ENCODE results near the gene HMOX1.

Gene HMOX1

DNA sequence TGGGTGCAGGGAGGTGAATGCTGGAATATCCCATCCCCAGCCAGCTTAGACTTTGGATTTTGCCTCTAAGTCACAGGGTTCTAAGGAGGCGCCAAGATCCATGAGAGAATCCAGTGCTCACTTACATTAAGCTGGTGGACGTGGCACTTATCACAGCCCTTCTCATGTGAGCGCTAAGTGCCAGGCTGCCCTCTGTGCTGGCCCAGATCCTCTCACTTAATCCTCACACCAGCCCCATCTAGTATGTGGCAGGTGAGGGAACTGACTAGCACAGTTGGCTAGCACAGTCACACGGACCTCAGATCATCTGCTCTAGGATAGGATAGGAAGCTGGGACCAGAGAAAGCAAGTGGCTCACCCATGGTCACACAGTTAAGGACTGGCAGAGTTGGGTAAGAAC lies 3.6 kb downstream of the HMOX1 start:
- H3K4me1 ChIP-seq, result peaks cover 0 to 22% (median 9%) of the 10 kb centered on the region in 4 donors
- no peaks in the 10 kb centered on the region for H3K9me3 ChIP-seq
- TF ChIP-seq, protein P1, sequence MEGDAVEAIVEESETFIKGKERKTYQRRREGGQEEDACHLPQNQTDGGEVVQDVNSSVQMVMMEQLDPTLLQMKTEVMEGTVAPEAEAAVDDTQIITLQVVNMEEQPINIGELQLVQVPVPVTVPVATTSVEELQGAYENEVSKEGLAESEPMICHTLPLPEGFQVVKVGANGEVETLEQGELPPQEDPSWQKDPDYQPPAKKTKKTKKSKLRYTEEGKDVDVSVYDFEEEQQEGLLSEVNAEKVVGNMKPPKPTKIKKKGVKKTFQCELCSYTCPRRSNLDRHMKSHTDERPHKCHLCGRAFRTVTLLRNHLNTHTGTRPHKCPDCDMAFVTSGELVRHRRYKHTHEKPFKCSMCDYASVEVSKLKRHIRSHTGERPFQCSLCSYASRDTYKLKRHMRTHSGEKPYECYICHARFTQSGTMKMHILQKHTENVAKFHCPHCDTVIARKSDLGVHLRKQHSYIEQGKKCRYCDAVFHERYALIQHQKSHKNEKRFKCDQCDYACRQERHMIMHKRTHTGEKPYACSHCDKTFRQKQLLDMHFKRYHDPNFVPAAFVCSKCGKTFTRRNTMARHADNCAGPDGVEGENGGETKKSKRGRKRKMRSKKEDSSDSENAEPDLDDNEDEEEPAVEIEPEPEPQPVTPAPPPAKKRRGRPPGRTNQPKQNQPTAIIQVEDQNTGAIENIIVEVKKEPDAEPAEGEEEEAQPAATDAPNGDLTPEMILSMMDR (IDR thresholded peaks at IDR 0.05), result no peak
- H3K36me3 ChIP-seq, result peaks cover 11 to 27% (median 15%) of the 10 kb centered on the region in 3 donors
- H3K27me3 ChIP-seq, result no peaks in the 10 kb centered on the region
- H3K27ac ChIP-seq, result no peak overlapping the region
- intact Hi-C loops (cut with DNase I; ENCODE audit: low total_unique reads), result no loop called here
- DNase-seq, result no peak
- no peak overlapping the region for H3K4me3 ChIP-seq

DNA sequence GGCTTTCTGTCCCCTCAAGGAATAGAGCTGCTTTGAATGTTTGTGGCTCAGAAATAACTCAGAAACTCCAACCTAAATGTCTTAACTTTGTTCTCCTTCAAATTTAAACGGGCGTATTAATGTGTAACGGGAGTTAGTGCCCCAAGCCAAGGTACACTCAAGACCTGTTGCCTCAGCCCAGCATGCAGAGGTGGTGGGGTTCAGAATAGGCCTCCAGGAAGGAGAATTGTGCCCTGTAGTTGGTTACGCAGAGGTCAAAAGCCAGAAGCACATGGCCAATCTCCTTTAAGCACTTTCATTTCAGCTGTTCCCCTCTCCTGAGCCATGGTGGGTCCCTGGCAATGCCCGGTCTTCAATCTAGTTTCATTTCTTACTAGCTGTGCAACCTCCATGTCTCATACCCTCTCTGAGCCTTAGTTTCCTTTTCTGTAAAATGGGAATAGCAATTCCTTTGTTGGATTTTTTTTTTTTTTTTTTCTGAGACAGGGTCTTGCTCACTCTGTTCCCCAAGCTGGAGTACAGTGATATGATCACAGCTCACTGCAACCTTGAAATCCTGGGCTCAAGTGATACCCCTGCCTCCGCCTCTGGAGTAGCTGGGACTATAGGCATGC lies 4.2 kb downstream of the HMOX1 start:
- H3K36me3 ChIP-seq, result peaks cover 17 to 32% (median 18%) of the 10 kb centered on the region in 3 donors
- intact Hi-C loops (cut with DNase I; ENCODE audit: low total_unique reads), result no loop called here
- H3K27me3 ChIP-seq, result no peaks in the 10 kb centered on the region
- no peak overlapping the region for H3K27ac ChIP-seq
- no peaks in the 10 kb centered on the region for H3K9me3 ChIP-seq
- TF ChIP-seq, protein P1 (IDR thresholded peaks at IDR 0.05), result no peak
- no peak overlapping the region for H3K4me3 ChIP-seq
- H3K4me1 ChIP-seq, result peaks cover 0 to 18% (median 8%) of the 10 kb centered on the region in 4 donors
- DNase-seq, result no peak

DNA sequence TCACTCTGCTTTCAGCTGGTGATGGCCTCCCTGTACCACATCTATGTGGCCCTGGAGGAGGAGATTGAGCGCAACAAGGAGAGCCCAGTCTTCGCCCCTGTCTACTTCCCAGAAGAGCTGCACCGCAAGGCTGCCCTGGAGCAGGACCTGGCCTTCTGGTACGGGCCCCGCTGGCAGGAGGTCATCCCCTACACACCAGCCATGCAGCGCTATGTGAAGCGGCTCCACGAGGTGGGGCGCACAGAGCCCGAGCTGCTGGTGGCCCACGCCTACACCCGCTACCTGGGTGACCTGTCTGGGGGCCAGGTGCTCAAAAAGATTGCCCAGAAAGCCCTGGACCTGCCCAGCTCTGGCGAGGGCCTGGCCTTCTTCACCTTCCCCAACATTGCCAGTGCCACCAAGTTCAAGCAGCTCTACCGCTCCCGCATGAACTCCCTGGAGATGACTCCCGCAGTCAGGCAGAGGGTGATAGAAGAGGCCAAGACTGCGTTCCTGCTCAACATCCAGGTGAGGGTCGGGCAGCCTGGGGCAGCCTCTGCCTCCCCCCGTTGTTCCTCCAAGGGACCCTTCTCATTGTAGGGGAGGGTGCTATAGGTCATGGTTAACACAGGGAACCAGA lies 5.9 kb downstream of the HMOX1 start:
- Histone ChIP-seq H3K36me3 (peaks cover 18 to 42% (median 23%) of the 10 kb centered on the region in 3 donors), H3K27me3 (no peaks in the 10 kb centered on the region), H3K4me3 (no peak overlapping the region), H3K27ac (no peak overlapping the region), H3K4me1 (peaks cover 0 to 4% (median 0%) of the 10 kb centered on the region in 4 donors), H3K9me3 (no peaks in the 10 kb centered on the region)
- TF ChIP-seq, protein P1 (IDR thresholded peaks at IDR 0.05), result no peak
- intact Hi-C loops (cut with DNase I; ENCODE audit: low total_unique reads), result no loop called here
- no peak for DNase-seq

DNA sequence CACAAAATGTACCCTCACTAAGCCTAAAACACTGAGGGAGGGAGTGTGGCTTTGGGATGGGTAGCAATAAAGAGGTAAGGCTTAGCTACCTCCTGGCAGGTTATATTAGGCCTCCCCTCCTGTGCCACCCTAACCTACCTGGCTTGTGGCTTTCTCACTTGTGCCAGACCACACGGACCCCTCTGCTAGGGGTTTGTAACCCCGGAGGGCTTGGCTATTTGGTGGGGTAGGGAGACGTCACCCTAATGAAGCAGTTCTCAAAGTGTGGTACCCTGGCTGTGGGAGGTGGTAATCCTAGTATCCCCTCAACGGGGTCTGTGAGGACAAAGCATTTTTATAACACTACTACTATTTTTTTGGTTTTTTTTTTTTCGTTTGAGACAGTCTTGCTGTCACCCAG lies 10.0 kb downstream of the HMOX1 start:
- no peak for DNase-seq

DNA sequence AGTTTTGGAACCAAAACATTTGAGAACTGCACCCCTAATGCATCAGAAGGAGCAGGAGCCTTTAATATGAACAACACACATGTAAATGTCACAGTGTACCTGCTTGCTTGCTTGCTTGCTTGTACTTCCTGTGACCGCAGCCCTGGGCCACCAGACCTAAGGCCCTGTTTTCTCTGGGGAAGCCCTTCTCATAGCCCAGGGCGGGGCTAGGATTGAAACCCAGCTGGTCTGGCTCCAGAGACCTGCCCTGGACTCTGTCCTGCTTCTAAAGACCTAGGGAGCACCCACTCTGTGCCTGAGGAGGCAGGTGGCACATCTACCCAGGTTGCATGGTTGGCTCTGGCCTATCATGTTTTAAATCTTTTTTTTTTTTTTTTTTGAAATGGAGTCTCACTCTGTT lies 11.5 kb downstream of the HMOX1 start:
- no peak for DNase-seq
- H3K27ac ChIP-seq, result no peak overlapping the region
- H3K4me3 ChIP-seq, result no peak overlapping the region
- no peaks in the 10 kb centered on the region for H3K27me3 ChIP-seq
- TF ChIP-seq, protein P1 (IDR thresholded peaks at IDR 0.05), result no peak
- peaks cover 0 to 11% (median 0%) of the 10 kb centered on the region in 4 donors for H3K4me1 ChIP-seq
- H3K36me3 ChIP-seq, result peaks cover 10 to 21% (median 13%) of the 10 kb centered on the region in 3 donors
- no peaks in the 10 kb centered on the region for H3K9me3 ChIP-seq
- intact Hi-C loops (cut with DNase I; ENCODE audit: low total_unique reads), result no loop called here

More for the DNA sequence above, 10.0 kb downstream of the HMOX1 start:
- H3K27me3 ChIP-seq, result no peaks in the 10 kb centered on the region
- intact Hi-C loops (cut with DNase I; ENCODE audit: low total_unique reads), result no loop called here
- H3K4me3 ChIP-seq, result no peak overlapping the region
- H3K36me3 ChIP-seq, result peaks cover 18 to 32% (median 23%) of the 10 kb centered on the region in 3 donors
- H3K27ac ChIP-seq, result no peak overlapping the region
- no peaks in the 10 kb centered on the region for H3K9me3 ChIP-seq
- TF ChIP-seq, protein P1 (IDR thresholded peaks at IDR 0.05), result no peak
- H3K4me1 ChIP-seq, result peaks cover 0 to 11% (median 0%) of the 10 kb centered on the region in 4 donors
